Lower lobe of right lung (tissue), 2 donors: ENCODE data around the gene RNF175. TPM values are rescaled to one million over a fixed set of nuclear protein-coding genes. Genes with fewer than 3 reads are reported as not detected.

Experiments
- ATAC-seq, 2 donors: fragments of 200-7000 bp; cut with Tn5 transposase; one replicate each; pipeline ENCODE4 v1.9.1; 2020 to 2022; ENCODE audit warnings: mild to moderate bottlenecking in 2 of 2, moderate library complexity in 2 of 2
- DNase-seq: peaks from one replicate; pipeline ENCODE4 v3.0.0-alpha.2; 2020
- H3K27ac ChIP-seq: fragments of 200-600 bp; one replicate; pipeline ENCODE4 v1.8.0; 2022
- H3K27me3 ChIP-seq: fragments of 200-600 bp; one replicate; pipeline ENCODE4 v1.8.0; 2022; ENCODE audit warnings: low read depth
- H3K36me3 ChIP-seq: fragments of 200-600 bp; one replicate; pipeline ENCODE4 v1.8.0; 2022; ENCODE audit warnings: mild to moderate bottlenecking
- H3K4me1 ChIP-seq: fragments of 200-600 bp; one replicate; pipeline ENCODE4 v1.8.0; 2022
- H3K4me3 ChIP-seq: fragments of 200-600 bp; one replicate; pipeline ENCODE4 v1.8.0; 2022; ENCODE audit warnings: mild to moderate bottlenecking
- H3K9me3 ChIP-seq: fragments of 200-600 bp; one replicate; pipeline ENCODE4 v1.8.0; 2022
- CTCF ChIP-seq: fragments of 200-600 bp; IDR thresholded peaks from one replicate; pipeline ENCODE4 v1.8.0; 2022; ENCODE audit warnings: antibody characterized with exemption, mild to moderate bottlenecking
- intact Hi-C: fragments of 100-400 bp; cut with DNase I; formaldehyde crosslinking; loops from one replicate; pipeline ENCODE4 v1.11.0; 2022
- total RNA-seq: library from RNA; stranded (reverse); fragmentation: NEBNext Ultra II Directional; extraction: Animal tissue kit (Norgen Biotek cat#: 25700); gene quantifications from one replicate; pipeline ENCODE4 v1.2.1, GENCODE V29; 2021
- donor health status: DM: no; HTN: yes; CAD: no; lungs with severe emphysema.

RNF175 gene
- total RNA-seq, 1 donor from 2014 or later, result 0.12 TPM

DNA sequence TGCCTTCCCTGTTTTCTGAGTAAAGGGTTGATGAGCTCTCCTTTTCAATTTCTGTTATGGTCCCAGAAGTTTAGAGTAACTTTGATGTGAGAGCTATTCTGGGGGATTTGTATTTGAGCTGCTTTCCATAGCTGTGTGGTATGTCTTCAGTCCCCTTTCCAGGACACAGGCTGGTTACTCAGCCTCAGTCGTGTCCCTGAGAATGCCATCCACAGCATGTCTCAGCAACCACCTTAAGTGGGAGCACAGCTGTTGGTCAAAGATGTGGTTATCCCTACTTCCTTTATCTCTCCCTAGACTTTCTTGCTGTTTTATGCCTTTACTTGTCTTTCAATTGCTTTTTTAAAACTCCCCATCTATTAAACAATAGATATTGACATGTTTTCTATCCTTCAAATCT is 37.8 kb downstream of the RNF175 start:
- no peak for ATAC-seq
- Histone ChIP-seq H3K9me3 (no peaks in the 10 kb centered on the region), H3K27ac (no peak overlapping the region), H3K36me3 (no peaks in the 10 kb centered on the region), H3K4me1 (no peaks in the 10 kb centered on the region), H3K4me3 (no peak overlapping the region), H3K27me3 (no peaks in the 10 kb centered on the region)
- no peak for TF ChIP-seq CTCF
- DNase-seq, result no peak
- intact Hi-C loops, result no loop called here

DNA sequence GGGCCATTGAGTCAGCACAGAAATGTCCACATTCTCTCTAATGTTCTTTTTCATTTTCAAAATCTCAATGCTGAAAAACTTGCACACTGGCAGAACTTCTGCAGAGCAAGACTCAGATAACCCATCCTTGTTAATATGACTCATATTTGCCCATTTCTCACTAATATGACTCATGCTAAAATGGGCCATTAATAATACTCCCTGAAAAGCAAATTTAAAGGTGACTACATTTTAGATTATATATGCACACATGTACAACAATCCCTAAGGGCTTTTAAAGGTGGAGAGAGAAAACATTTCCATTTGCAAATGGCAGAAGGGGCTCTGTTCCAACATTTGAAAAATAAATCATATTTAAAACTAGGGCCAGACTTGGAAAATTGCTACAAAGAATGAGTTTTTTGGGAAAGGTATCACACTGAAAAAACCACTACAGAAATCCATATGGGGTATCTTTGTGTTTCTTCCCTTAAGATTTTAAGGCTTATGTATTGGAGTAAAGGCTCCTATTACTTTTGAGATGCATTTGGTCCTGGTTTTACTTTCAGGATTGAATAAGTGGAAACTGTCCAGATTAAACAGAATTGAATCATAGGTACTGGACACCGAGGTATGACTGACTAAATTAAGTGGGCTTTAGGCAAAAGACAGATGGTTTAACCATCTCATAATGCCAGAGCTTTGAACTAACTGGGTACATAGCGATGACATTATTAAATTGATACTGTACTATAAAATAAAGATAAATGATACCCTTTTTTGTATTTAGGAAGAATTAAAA is 45.8 kb downstream of the RNF175 start:
- Histone ChIP-seq H3K4me3 (no peak overlapping the region), H3K36me3 (no peaks in the 10 kb centered on the region), H3K27me3 (no peaks in the 10 kb centered on the region), H3K9me3 (no peaks in the 10 kb centered on the region), H3K4me1 (no peaks in the 10 kb centered on the region), H3K27ac (no peak overlapping the region)
- no peak for TF ChIP-seq CTCF
- intact Hi-C loops, result no loop called here
- DNase-seq, result no peak
- no peak for ATAC-seq

DNA sequence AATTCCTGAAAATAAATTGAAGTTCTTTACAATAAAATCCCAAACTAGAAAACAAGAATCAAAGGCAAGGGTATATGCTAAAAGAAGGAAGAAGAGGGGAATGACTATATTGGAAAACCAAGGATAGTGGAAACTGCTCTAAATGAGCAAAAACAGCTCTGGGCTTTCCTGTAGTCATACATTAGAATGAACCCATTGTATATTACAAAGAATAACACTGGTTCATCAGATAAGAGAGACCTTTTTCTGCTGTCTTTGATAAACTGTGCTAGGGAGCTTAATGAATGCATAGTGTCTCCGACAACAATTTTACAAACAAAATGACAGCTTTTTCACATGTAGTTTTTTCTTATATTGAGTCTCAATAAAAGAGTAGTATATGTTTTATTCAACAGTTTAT is 49.1 kb downstream of the RNF175 start:
- no peak for ATAC-seq
- H3K4me3 ChIP-seq, result no peak overlapping the region
- H3K9me3 ChIP-seq, result no peaks in the 10 kb centered on the region
- no peak overlapping the region for H3K27ac ChIP-seq
- no peaks in the 10 kb centered on the region for H3K36me3 ChIP-seq
- H3K4me1 ChIP-seq, result no peaks in the 10 kb centered on the region
- no peaks in the 10 kb centered on the region for H3K27me3 ChIP-seq
- intact Hi-C loops, result no loop called here
- no peak for DNase-seq
- no peak for TF ChIP-seq CTCF

DNA sequence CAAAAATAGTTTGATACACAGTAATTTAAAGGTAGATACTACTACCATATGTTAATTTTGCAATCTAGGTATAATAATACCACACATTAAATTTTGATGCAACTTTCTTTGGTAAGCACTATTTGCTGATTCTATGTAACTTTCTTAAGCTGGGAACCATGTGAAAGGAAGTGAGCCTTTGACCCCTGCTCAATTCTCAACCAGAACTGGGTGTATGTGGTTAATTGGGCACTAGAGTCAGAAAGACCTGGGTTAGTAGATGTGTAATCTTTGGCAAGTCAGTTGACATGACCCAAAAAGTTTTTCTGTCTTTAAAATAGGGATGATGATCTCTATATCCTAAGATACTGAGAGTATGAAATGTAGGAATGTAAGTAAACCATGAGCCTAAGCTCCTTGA is 53.3 kb downstream of the RNF175 start:
- H3K9me3 ChIP-seq, result no peaks in the 10 kb centered on the region
- no peak for ATAC-seq
- no peak for DNase-seq
- H3K36me3 ChIP-seq, result peaks cover 8% of the 10 kb centered on the region
- no peak for TF ChIP-seq CTCF
- intact Hi-C loops, result no loop called here
- no peak overlapping the region for H3K27ac ChIP-seq
- no peaks in the 10 kb centered on the region for H3K27me3 ChIP-seq
- H3K4me3 ChIP-seq, result no peak overlapping the region
- no peaks in the 10 kb centered on the region for H3K4me1 ChIP-seq

GRCh38 chr4:153705743-153706468 is 53.9 kb downstream of the RNF175 start:
- no peaks in the 10 kb centered on the region for H3K27me3 ChIP-seq
- no peaks in the 10 kb centered on the region for H3K4me1 ChIP-seq
- no peak overlapping the region for H3K4me3 ChIP-seq
- DNase-seq (no peak), ATAC-seq (no peak)
- intact Hi-C loops, result no loop called here
- peaks cover 8% of the 10 kb centered on the region for H3K36me3 ChIP-seq
- H3K9me3 ChIP-seq, result no peaks in the 10 kb centered on the region
- no peak for TF ChIP-seq CTCF
- no peak overlapping the region for H3K27ac ChIP-seq
